Activated CD8-positive, alpha-beta memory T cell treated with anti-CD3 and anti-CD28 coated beads for 36 hours (primary cell): Measurements from ENCODE around the gene TOMM70. TPM values are rescaled to one million over a fixed set of nuclear protein-coding genes. Genes with fewer than 3 reads are reported as not detected.
"Not testable (repeated sequence)": the region's sequence is repeated elsewhere in the genome, so short reads cannot be mapped to it uniquely, and the experiment has no call there.

Experiments used
- CTCF ChIA-PET: fragments of 350-600 bp; sonication (Branson Sonifier 250); formaldehyde crosslinking; loops from one replicate; lab custom pipeline; 2021; ENCODE audit warnings: antibody characterized with exemption; lab: Charles Lee
- POLR2A ChIA-PET: fragments of 350-600 bp; sonication (Branson Sonifier 250); formaldehyde crosslinking; loops from one replicate; lab custom pipeline; 2021; ENCODE audit warnings: antibody characterized with exemption; lab: Charles Lee
- total RNA-seq, 2 experiments: library from RNA; stranded (reverse); gene quantifications; one replicate each; pipeline ENCODE4 v1.2.3, GENCODE V29; 2021

Gene TOMM70
- total RNA-seq, 2 experiments from 2014 or later = 59.1 to 61.2 TPM

- ChIA-PET POLR2A (interaction anchor here (2.2 kb wide), 1 partner anchor 66 kb away, joined by 18 read pairs; the partner anchor contains the start of genes LNP1 and TOMM70), CTCF (interaction anchor here (0.5 kb wide), 1 partner anchor 504 kb away, joined by 3 read pairs; no protein-coding TSS in a partner anchor)
Observed at GRCh38 chr3:100335434-100335833, 65.5 kb downstream of the TOMM70 start.

- ChIA-PET POLR2A (interaction anchor here (0.6 to 2.2 kb wide), 2 partner anchors 64 to 66 kb away, joined by 8 to 18 read pairs; partner anchors contain the start of genes LNP1 and TOMM70), CTCF (interaction anchor here (0.5 kb wide), 1 partner anchor 503 kb away, joined by 3 read pairs; no protein-coding TSS in a partner anchor)
Observed at GRCh38 chr3:100334488-100335351, 66.2 kb downstream of the TOMM70 start, which contains the start of gene NIT2. Gene NIT2, plus strand, starts transcription at chr3:100334757. Its CDS starts 35 bp downstream, at chr3:100334792.

GRCh38 chr3:100333970-100334487, 66.9 kb downstream of the TOMM70 start:
- ChIA-PET POLR2A (interaction anchor here (0.6 to 2.2 kb wide), 2 partner anchors 64 to 67 kb away, joined by 8 to 18 read pairs; partner anchors contain the start of genes LNP1 and TOMM70), CTCF (interaction anchor here (0.6 kb wide), 1 partner anchor 866 kb away, joined by 3 read pairs; no protein-coding TSS in a partner anchor)

- POLR2A ChIA-PET = no interaction called here
Observed at GRCh38 chr3:100333051-100333450, 67.8 kb downstream of the TOMM70 start.

GRCh38 chr3:100331660-100332059, 69.2 kb downstream of the TOMM70 start:
- ChIA-PET CTCF (interaction anchor here (0.6 to 1.7 kb wide), 3 partner anchors 15 to 258 kb away, joined by 3 read pairs; no protein-coding TSS in a partner anchor), POLR2A (no interaction called here)

More at GRCh38 chr3:100333051-100333450, 67.8 kb downstream of the TOMM70 start:
- CTCF ChIA-PET = interaction anchor here (0.5 to 0.6 kb wide), 2 partner anchors 18 to 867 kb away, joined by 3 to 6 read pairs; no protein-coding TSS in a partner anchor

- ChIA-PET CTCF (interaction anchor here (1.4 to 1.7 kb wide), 2 partner anchors 14 to 18 kb away, joined by 3 read pairs; no protein-coding TSS in a partner anchor), POLR2A (no interaction called here)
Observed at GRCh38 chr3:100330651-100331050, 70.2 kb downstream of the TOMM70 start.

GRCh38 chr3:100329800-100330489, 70.9 kb downstream of the TOMM70 start:
- CTCF ChIA-PET = no interaction called here
- POLR2A ChIA-PET = no interaction called here

GRCh38 chr3:100327377-100327776, 73.5 kb downstream of the TOMM70 start:
- POLR2A ChIA-PET, CTCF ChIA-PET: not testable (repeated sequence)

- POLR2A ChIA-PET = no interaction called here
- CTCF ChIA-PET = no interaction called here
Observed at GRCh38 chr3:100325827-100326226, 75.1 kb downstream of the TOMM70 start.

- ChIA-PET CTCF (no interaction called here), POLR2A (no interaction called here)
Observed at GRCh38 chr3:100324044-100324443, 76.8 kb downstream of the TOMM70 start.

GRCh38 chr3:100319951-100320350, 80.9 kb downstream of the TOMM70 start:
- POLR2A ChIA-PET = no interaction called here
- CTCF ChIA-PET = no interaction called here

GRCh38 chr3:100317912-100318311, 83.0 kb downstream of the TOMM70 start:
- ChIA-PET CTCF (interaction anchor here (0.6 kb wide), 1 partner anchor 486 kb away, joined by 3 read pairs; no protein-coding TSS in a partner anchor), POLR2A (no interaction called here)

- CTCF ChIA-PET = interaction anchor here (0.7 to 0.8 kb wide), 2 partner anchors 14 to 20 kb away, joined by 3 read pairs; no protein-coding TSS in a partner anchor
- POLR2A ChIA-PET = no interaction called here
Observed at GRCh38 chr3:100316641-100317069, 84.2 kb downstream of the TOMM70 start.

Other genes starting within 250 kb of the TOMM70 start
- gene TBC1D23, start 140.1 kb downstream of the TOMM70 start, total RNA-seq = 10 to 100 TPM; 24.2 to 26.1 TPM
- gene NIT2, start 66.3 kb downstream of the TOMM70 start, total RNA-seq = 10 to 100 TPM; 88.0 to 93.8 TPM
- 1 to 10 TPM; 1.3 to 1.7 TPM for gene LNP1, start 450 bp upstream of the TOMM70 start, total RNA-seq
- gene TMEM45A, start 91.5 kb upstream of the TOMM70 start, total RNA-seq = 1 to 10 TPM; 1.9 to 2.6 TPM
- gene ADGRG7, start 208.5 kb upstream of the TOMM70 start, total RNA-seq = not detected